ENCODE results near the gene ZMAT3.

Gene ZMAT3

DNA sequence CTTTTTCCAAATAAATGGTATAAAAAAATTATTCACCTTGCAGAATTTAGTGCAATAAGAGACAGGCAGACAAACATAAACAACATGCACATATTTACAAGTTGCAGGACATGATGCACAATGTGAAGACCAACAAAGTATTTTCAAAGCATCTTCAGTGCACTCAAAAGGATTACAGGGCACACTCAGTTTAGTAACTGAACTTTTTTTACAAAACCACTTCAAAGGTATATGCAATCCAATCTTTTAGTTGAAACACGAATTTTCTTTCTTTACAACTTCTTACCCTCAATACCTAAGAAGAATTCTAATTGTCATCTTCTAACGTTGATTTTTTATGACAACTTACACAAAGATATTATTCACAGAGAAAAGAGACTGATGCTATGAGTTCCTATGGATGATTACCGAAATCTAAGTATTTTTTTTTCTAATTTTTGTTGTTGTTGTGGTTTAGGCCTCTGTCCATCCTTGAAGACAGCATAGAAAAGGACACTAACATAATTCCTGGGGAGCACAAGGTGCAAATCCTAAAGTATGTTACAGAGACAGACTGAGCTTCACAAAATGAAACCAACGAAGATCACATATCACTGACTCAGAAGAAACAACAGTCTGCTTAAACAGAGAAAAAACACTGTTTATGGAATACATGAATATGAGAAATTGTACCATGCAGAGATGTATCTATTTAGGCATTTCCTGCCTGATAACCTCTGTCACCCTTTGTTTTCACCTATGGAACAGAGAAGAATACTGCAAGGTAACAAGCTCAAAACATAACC, 50.3 kb downstream of the ZMAT3 start:
- DNase-seq, result no peak

DNA sequence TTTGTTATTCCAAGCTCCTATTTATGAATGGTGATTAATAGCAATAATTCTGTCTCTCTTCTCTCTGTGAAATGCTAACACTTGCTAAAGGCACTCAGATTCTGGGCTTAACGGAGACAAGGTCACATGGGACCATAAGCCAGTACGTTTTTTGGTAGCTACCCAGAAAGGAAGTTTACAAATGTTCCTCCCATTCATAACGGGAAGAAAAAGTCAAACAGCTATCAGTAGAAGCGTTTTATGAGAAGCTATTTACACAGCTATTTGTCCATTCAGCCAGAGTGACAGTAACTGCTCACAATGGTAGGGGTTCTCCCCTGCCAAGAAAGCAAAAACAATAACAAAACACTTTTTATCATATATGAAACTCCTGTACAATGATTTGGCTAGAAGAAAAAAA, 51.5 kb downstream of the ZMAT3 start:
- DNase-seq, result no peak

DNA sequence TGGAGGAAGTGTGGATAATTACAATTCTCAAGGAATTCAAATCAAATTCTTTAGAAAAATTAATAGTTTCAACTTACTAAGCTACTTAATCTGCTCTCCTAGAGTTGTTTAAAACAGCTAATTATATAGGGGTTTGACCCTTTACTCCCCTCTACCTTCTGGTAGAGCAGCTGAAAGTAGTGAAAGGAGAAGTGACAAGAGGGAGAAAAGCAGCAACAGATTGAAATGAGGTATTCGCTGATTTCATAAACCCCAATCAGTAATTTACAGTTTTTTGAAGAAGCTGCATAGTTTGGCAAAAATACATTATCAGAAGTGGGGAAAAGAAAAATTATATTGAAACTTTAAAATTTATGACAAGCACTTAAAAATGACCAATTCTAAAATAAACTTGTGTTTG, 52.8 kb downstream of the ZMAT3 start:
- DNase-seq, result no peak

DNA sequence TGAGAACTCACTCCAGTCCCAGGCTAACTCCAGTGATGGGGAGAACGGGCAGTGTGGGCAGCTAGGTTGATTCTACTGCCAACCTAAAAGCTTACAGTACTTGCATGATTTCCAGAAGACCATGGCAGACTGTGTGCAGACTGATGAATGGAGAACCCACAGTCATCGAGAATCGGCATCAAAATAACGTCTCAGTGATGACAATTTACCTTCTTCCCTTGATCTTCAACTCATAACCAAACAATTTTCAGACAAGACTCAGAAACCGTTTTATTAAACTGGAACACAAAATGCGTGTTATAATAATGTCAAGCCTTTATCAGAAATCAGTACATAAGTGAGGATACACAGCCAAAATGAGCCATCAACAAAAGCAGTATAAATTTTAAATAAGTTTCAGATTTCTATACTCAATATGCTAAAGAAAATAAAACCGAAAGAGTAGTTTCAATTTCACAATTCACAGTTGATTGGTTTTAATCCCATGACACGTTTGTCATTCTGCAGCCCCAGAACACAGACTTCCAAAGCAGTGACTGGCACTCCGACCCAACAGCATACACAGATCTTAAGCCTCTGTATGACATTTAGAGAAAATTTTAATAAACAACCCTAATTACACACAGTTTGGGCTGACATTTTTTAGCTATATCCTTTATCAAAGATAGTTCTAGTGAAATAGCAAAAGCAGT, 54.5 kb downstream of the ZMAT3 start:
- DNase-seq, result peak in 1 of 2 donors; percentile 30

- peak; percentile 71 to 88 for DNase-seq
Observed at GRCh38 chr3:179015551-179016020, 56.0 kb downstream of the ZMAT3 start.

DNA sequence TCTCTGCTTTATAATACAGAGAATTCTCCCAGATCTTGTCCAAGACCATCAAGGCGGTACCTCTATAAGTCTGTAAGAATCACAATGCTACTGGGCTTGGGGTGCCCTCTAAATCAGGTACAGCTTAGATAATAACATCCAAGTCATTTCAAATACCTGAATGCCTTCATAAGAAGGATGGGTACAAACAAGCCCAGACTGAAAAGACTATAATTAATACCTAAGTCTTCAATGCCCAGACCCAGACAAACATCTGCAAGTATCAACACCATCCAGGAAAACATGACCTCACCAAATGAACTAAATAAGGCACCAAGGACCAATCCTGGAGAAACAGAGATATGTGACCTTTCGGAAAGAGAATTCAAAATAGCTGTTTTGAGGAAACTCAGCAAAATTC, 65.9 kb downstream of the ZMAT3 start:
- DNase-seq, result no peak

DNA sequence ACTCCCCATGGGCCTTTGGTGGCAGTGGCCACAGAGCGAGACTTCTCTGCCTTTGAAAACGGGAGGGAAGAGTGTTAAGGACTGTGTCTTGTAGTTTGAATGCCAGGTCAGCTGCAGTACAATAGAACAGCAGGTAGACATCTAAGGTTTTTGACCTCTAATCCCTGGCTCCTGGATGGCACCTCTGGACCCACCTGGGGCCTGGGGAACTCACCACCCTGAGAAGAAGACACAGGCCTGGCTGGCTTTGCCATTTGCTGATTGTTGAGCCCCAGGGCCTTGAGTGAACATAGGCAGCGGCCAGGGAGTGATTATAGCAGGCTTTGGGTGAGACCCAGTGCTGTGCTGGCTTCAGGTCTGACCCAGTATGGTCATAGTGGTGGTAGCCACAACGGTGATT, 66.4 kb downstream of the ZMAT3 start:
- DNase-seq, result no peak

DNA sequence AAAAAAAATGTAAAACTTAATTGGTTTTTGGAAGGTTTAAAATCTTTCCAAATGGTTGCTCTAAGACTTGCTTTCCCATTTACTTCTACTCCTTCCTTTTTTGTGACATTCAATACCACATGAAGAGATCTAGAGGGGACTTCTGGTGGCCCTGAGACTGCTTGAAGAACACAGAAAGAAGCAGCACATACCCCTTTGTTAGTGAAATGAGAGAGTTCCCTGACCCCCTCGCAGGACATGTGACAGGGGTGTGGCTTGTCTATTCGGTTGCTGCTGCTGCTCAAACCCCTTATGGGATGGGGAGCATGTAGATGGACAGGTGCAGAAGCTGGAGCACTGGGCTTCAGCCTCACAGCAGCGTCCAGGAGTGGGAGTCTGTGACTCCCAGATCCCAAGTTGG, 71.0 kb downstream of the ZMAT3 start:
- no peak for DNase-seq

- DNase-seq, result no peak
Observed at GRCh38 chr3:179000144-179000543, 71.5 kb downstream of the ZMAT3 start.

GRCh38 chr3:178996399-178996798, 75.2 kb downstream of the ZMAT3 start:
- no peak for DNase-seq

GRCh38 chr3:178990293-178990692, 81.3 kb downstream of the ZMAT3 start:
- no peak for DNase-seq

- no peak for DNase-seq
Observed at GRCh38 chr3:178989821-178990220, 81.8 kb downstream of the ZMAT3 start.

DNA sequence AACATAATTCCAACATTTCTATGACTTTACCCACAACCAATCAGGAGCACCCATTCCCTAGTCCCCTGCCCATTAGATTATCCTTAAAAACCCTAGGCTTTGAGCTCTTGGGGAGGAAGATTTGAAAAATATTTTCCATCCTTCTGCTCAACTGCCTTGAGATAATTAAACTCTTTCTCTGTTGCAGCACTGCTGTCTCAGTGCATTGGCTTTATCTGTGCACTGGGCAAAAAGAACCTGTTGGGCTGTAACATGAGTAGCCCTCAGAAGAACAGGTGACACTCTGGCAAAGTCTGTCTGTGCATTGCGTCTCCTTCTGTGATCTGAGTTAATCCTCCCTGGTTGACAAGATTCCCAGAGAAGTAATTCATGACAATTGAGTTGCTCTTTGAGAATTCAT, 83.9 kb downstream of the ZMAT3 start:
- no peak for DNase-seq

- no peak for DNase-seq
Observed at GRCh38 chr3:178986456-178986855, 85.2 kb downstream of the ZMAT3 start.

DNA sequence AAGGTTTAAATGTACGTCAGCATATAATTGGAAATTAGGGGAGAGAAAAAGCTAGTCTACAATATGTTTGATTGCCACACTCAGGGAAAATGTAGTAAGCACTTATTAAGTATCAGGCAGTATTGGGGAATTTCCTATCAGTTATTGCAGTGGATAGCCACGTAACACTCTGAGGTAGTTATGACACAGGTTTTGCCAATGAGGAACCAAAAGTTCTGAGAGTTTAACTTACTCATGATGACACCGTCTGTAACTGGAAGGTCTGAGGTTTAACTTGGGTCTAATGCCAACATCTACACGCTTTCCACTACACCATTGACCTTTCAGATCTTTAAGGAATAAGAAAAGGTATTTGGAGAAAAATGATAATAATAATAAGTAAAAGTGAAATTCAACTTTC, 89.5 kb downstream of the ZMAT3 start:
- DNase-seq, result no peak

DNA sequence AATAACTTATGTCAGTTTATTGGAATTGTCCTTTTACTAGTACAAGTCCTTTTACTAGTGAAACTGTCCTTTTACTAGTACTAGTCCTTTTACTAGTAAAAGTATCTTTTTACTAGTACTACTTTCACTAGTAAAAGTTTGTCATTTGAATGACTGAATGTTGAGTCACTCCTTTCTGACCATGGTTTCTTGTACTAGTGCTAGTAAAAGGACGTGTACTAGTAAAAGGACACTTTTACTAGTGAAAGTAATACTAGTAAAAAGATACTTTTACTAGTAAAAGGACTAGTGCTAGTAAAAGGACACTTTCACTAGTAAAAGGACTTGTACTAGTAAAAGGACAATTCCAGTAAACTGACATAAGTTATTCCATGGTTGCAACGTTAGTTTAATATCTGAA, 96.3 kb downstream of the ZMAT3 start:
- DNase-seq, result no peak

- no peak for DNase-seq
Observed at GRCh38 chr3:178971614-178972013, 100.0 kb downstream of the ZMAT3 start.

GRCh38 chr3:178969004-178969700, 102.5 kb downstream of the ZMAT3 start:
- DNase-seq, result no peak

All from CD4-positive, alpha-beta T cell treated with Interferon alpha-2 for 1 hour (primary cell).